Pulmonary artery endothelial cell (primary cell): ENCODE data around the gene GOLPH3L. TPM values are rescaled to one million over a fixed set of nuclear protein-coding genes. Genes with fewer than 3 reads are reported as not detected.
"Not testable (repeated sequence)": the region's sequence is repeated elsewhere in the genome, so short reads cannot be mapped to it uniquely, and the experiment has no call there.

Experiments used
- DNase-seq: peaks from one replicate; pipeline ENCODE4 v3.0.0-alpha.2; 2011; ENCODE audit warnings: low read depth, low spot score
- total RNA-seq: library from RNA; depleted of rRNA; stranded (reverse); fragments of >200 nt; gene quantifications from 2 replicates; pipeline ENCODE4 v1.2.3, GENCODE V29; 2014

GOLPH3L gene
- 16.6 and 25.1 TPM in 2 replicates for total RNA-seq

DNA sequence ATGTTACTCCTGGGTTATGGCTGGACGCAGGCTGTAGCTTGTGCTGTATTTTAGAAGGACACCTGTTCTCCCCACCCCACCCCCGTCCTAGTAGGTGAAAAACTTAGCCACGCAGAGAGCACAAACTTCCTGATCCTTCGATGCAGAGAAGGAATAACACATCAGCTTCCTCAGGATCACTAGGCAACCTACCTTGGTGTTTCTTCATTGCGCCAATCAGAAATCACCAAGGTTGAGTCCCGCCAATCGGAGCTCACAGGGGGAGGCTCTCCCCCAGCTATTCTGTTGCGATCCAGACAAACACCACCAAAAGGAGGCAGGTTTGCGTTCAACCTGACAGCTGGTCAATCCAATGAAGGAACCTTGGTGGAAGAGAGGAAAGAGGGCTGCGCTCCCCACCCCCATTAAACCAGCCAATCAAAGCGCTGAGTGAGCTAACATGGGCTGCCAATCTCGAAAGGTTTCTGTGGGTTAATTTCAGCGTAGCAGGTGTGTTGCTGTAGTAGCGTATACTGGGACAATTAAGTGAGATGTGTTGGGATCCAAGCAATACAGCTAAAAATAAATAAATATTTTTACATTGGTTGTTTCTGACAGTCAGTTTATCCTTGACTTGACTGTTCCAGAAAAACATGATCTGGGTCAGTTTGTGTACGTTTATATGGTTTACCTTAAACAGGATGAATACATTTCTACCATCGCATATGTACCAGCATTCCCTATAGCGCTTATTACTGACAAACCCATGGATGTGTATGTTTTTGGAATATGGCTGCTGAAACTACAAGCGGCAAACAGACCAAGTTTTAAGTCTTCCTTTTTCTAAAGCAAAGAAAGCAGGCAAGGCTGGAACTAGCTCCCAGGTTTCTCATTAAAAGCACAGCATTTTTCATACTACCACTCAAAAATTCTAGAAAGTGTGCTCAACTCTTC, at the start of gene GOLPH3L:
TSS of gene GOLPH3L (minus strand) at position 160 of the 933 bp plus-strand sequence. CDS start 2,316 bp downstream, outside the sequence.
- DNase-seq: peak; percentile 99

DNA sequence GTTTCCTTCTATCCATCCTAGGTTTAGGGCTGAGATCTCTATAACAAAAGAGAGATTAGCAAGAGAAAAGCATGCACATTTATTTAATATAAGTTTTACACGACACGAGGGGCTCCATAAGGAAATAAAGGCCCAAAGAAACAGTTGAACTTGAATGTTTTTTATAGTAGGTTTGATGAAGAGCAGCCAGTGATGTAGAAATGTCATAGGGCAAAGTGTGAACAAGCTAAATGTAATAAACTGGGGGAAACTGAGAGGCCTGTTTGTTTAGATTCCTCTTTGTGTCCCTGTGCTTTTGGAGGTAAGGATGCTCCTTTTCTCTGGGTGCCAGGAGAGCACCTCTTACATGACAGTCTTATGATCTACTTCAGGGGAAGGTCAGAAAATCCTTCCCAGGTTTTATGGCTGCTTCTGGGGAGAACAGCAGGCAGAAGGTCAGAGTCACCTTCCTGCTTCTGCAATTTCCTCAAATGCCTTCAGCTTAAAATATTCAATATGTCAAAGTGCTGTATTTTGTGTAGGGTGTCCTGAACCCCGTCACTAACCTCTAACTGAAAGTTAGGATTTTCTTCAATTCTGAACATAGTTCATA, 33.3 kb upstream of the GOLPH3L start:
- DNase-seq: no peak

DNA sequence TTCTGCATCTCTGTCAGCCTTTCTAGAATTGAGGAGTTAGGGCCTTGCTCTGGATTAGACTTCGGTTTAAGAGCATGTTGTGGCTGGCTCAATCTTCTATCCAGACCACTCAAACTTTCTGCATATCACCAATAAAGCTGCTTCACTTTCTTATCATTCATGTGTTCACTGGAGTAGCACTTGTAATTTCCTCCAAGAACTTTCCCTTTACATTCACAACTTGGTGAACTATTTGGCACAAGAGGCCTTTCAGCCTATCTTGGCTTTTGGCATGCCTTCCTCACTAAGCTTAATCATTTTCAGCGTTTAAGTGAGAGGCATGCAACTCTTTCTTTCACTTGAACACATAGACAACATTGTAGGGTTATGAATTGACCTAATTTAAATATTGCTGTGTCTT, 27.4 kb upstream of the GOLPH3L start:
- no peak for DNase-seq

DNA sequence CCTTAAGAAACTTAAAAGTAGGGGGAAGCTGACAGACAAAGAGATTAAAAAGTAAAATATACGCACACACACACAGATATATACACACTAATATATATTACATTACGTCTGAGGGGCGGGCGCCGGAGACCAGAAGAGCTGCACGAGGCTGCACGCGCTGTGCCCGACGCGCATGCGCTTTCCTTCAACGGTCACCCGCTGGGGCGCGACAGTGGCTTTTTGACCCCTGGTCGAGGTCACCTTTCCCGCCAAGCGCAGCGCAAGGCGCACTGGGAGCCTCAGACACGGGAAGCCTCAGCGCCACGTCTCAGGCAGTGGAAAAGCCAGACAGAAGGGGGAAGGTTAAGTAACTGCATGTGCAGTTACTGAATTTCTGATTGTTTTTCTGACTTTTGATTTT, 23.7 kb upstream of the GOLPH3L start, which contains the start of gene HORMAD1:
TSS of gene HORMAD1 (minus strand) at position 193 of the 400 bp plus-strand sequence. CDS start 1,390 bp downstream, outside the sequence.
- DNase-seq: no peak

DNA sequence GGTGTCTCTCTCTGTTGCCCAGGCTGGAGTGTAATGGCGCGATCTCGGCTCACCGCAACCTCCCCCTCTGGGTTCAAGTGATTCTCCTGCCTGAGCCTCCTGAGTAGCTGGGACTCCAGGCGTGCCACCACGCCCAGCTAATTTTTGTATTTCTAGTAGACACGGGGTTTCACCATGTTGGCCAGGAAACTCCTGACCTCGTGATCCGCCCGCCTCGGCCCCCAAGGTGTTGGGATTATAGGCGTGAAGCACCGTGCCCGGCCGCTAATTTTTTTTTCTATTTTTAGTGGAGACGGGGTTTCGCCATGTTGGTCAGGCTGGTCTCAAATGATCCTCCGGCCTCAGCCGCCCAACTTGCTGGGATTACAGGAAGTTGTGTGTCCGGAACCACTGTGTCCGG, 23.1 kb upstream of the GOLPH3L start:
- no peak for DNase-seq

DNA sequence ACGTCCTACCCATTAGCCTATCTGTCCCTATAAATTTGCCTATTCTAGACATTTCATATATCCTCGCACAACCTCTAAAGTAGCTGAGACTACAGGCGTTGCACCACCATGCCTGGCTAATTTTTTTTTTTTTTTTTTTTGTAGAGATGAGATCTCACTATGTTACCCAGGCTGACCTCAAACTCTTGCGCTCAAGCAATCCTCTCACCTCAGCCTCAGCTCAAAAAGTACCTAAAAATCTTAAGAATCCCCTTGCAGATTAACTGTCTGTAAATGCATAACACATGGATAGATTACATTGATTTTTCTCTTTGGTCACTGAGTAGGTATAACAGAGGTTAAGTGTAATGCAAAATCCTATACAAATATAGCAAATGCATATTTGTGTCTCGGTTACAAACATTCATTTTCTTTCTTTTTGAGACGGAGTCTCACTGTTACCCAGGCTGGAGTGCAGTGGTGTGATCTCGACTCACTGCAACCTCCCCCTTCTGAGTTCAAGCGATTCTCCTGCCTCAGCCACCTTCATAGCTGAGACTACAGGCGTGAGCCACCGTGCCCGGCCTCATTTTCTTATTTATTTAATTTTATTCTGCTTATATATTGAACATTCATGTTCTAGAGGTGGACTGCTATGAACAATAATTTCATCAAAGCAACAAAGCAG, 21.4 kb upstream of the GOLPH3L start:
- no peak for DNase-seq

DNA sequence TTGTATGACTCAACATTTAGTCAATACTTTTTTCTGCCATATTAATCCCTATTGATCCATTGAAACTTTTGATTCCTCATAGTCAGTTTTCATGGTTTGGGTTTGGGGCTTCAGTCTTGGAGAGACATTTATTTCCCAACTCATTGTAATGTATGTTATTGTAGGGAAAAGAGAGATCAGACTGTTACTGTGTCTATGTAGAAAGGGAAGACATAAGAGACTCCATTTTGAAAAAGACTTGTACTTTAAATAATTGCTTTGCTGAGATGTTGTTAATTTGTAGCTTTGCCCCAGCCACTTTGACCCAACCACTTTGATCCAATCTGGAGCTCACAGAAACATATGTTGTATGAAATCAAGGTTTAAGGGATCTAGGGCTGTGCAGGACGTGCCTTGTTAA, 12.1 kb upstream of the GOLPH3L start:
- not testable (repeated sequence) for DNase-seq

DNA sequence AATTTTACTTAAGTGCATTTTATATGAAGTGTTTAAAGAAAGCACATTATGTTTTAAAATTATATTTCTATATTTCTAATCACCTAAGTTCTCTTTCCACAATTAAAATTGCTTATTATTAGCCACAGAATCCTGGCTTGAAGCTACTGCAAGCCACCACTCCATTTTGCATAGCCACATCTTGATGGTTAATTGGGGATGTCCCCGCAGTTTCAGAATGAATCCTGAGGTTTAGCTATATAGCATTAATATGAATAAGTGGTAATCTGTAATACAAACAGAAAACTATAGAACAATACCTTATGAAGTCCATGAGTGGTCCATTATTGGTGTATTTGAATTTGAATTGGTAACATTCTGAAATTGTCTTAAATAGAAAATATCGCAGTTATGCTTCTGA, 11.6 kb upstream of the GOLPH3L start:
- DNase-seq: no peak

DNA sequence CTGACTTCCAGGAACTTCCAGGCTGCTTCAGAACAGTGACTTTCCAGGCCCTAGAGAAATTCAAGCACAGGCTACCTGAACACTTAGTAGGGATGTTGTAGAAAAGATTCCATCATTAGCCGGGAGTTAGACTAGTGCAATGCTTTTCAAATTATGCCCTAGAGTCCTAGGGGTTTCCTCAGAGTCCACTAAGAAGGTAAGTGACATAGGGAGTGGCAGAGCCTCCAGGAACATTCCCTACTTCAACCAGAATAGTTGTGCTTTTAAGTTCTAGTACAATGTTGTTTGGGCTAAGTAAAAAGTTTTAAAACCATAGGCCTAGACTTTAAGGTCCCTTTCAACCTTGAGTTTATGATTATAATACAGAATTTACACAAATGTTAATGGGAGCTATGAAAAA, 9.1 kb upstream of the GOLPH3L start:
- DNase-seq: no peak

DNA sequence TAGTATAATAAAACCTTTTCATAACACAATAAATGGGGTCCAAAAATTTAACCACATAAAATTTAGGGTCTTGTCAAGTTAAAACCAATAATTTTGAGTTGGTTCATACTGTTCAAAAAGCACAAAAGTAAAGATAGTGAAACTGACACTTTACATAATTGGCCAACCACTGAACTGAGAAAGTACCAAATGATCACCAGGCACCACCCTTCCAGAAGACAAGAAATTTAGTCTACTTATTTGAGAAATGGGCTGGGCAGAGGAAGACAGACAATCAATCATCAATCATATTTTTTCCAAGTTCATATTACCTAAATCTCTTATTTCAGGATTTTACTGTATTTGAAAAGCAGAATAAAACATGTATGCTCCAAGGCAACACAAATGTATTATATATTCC, 6.5 kb upstream of the GOLPH3L start:
- no peak for DNase-seq

DNA sequence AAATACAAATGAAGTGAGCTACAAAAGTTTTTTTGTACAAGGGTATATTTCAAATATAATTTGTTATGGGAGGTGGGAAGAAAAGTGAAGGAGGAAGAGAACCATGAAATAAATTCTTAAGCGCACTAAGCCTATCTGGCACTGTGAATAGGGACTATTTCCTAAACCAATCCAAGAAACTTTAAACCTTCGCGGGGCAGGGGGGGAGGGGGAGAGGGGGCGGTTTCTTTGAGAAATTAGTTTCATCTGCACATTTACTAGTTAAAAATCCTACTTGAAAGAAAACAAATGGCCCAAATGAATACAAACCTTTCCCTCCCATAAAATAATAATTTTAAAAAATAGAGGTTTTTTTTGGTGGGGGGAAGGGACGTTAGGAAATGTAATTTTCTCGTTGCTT, 364 bp downstream of the GOLPH3L start:
- DNase-seq: no peak

DNA sequence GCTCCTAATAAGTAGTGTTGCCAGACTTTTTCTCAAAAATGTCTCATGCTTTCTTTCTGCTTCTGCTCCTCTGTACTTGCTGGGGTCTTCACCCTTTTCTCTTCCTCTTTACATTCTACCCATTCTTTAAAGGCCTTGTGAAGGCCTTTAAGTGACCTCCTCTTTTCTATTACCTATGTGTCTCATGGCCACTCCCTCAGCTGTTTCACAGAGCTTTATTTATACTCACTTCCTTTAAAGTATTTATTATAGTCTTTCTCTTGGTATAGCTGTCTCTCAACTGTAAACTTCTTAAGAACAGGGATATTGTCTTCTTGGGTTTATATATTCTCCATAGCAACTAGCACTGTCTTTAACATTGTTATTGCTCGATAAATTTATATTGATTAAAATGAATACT, 792 bp downstream of the GOLPH3L start:
- DNase-seq: no peak

DNA sequence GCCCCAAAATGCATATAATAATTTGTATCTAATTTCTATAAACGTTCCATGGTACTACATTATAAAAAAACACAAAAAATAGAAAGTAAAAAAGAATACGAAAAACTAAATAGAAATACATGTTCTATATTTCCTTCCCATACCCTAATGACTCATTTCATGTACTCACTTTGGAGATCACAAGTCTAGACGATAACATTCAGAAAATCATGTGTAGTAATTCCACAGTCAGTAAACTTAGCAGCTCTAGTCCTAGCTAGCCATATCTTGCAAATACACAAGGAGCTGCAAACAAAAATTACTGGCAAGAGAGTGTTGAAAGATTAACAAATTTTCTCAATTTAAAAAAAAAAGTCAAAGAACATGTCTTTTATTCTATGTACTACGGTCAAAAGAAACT, 1.4 kb downstream of the GOLPH3L start:
- DNase-seq: no peak

DNA sequence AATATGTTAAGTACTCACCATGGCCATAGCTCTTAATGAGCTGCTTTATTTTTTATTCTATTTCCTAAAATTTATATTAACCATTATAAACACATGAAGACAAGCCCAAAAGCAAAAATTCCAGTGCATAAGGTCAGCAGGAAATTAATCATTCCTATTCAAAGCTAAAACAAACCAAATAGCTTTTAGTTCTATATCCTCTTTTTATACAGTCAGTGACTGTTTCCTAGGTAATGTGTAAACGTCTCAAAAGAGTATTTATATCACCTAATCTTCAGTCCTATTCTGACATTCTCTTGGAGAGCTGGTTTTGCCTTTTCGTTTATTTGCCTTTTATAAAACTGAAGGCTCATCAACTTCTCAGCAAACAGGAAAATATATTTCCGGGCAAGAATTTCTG, 4.2 kb downstream of the GOLPH3L start:
- DNase-seq: peak; percentile 57

DNA sequence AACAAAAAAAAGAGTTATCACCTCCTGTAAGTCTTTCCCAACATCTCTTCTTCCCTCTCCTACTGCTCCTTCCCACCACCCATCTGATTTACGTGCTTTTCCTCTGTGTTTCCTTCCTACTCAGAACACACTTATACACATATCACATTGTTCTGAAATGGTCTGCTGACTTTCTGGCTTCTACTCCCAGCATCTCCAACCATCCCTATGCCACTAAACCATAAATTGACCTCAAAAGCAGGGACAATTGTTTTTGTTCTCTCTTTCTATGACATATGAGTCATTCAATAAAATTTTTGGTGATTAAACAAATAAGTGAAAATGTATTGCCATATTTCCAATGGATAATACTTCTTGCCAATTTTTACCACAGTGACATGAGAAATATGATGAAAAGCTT, 8.2 kb downstream of the GOLPH3L start:
- DNase-seq: peak; percentile 24

DNA sequence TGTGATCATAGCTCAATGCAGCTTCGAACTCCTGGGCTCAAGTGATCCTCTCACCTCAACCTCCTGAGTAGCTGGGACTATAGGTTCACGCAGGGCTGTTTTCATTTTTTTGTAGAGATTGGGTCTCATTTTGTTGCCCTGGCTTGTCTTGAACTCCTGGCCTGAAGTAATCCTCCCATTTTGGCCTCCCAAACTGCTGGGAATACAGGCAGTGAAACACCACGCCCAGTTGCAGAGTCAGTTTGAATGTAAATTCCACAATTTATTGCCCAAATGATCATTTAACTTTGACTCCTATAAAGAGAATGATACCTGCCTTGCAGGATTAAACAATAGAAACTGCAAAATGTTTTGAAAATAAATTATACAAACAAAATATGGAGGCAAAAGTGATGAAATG, 10.7 kb downstream of the GOLPH3L start:
- DNase-seq: no peak

DNA sequence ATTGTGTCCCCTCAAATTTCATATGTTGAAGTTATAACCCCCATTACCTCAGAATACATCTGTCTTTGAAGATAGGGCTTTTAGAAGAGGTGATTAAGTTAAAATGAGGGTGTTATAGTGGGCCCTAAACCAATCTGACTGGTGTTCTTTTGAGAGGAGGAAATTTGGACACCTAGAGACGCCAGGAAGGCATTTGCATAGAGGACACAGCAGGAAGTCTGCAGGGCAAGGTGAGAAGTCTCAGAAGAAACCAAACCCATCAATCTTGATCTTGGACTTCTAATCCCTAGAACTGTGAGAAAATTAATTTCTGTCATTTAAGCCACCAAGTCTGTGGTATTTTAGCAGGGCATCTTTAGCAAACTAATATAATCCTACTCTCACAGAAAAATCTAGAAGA, 13.0 kb downstream of the GOLPH3L start:
- no peak for DNase-seq

DNA sequence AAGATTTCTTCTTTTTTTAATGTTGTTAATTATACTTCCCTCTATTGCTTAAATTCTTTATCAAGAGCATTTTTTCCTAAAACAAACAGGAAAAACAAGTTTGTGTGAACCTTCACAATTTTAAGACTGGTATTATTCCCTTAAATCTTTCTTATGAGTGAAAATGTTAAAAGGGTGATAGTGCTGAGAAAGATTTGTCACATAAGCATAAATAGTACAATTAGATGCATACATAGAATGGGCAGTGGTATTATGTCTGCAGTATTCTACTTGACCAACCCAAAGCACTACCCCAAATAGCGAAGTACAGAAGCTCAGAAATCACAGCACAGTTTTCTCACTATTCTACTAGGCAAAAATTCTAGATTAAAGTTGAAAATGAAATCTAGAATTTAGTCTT, 18.0 kb downstream of the GOLPH3L start:
- no peak for DNase-seq

DNA sequence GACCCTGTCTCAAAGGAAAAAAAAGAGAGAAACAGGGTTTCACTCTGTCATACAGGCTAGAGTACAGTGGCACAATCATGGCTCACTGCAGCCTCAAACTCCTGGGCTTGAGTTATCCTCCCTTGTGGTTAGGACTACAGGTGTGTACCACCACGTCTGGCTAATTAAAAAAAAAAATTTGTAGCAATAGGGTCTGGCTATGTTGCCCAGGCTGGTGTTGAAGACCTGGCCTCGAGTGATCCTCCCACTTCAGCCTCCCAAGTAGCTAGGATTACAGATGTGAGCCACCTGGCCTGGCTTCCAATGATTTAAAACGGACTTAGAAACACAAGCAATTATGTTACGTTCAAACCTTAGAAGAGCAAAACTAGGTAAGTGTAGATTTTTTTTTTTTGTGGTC, 22.1 kb downstream of the GOLPH3L start:
- DNase-seq: no peak

DNA sequence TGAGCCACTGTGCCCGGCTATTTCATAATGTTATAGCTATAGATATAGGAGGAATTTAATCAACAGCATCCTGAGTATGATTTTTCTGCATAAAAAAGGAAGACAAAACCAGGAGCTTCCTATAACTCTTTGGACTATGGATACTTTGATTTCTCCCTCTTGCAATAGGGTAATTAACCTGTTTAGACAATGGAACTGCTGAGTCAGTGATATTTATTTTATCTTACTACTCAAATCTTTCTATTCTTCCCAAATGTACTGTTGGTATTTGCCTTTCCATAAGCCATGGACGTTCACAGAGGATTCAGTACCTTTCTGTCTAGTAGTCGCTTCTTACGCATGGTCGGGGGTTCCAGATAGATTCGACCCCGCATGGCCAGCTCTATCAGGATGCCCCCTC, 33.6 kb downstream of the GOLPH3L start:
- no peak for DNase-seq

DNA sequence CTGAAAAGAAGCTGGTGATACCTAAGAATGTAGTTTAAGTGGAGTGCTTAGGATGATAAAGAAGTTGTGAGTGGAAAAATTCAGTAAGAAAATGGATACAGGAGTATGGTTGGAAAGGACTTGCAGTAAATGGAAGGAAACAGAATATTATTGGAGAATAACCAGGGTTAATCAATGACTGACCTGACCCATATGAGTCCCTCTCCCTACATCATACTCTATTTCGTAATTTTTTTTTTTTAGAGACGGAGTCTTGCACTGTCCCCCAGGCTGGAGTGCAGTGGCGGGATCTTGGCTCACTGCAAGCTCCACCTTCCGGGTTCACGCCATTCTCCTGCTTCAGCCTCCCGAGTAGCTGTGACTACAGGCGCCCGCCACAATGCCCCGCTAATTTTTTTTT, 34.1 kb downstream of the GOLPH3L start:
- no peak for DNase-seq

DNA sequence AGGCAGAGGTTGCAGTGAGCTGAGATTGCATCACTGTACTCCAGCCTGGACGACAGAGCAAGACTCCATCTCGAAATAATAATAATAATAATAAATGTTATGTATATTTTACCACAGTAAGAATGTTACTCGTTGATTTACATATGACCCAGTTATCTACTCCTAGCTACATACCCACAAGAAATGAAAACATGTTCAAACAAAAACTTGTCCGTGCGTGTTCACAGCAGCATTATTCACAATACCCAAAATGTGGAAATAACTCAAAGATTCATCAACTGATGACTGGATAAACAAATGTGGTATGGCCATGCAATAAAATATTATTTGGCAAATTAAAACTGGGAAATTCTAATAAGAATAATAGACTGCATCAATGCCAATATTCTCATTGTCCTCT, 35.8 kb downstream of the GOLPH3L start:
- no peak for DNase-seq
